Lower lobe of right lung (tissue), 2 donors: ENCODE results near the gene NCR1. TPM values are rescaled to one million over a fixed set of nuclear protein-coding genes. Genes with fewer than 3 reads are reported as not detected.
"Not testable (repeated sequence)": the region's sequence is repeated elsewhere in the genome, so short reads cannot be mapped to it uniquely, and the experiment has no call there.

Experiments used
- ATAC-seq, 2 donors: fragments of 200-7000 bp; cut with Tn5 transposase; one replicate each; pipeline ENCODE4 v1.9.1; 2020 to 2022; ENCODE audit warnings: mild to moderate bottlenecking in 2 of 2, moderate library complexity in 2 of 2
- DNase-seq: peaks from one replicate; pipeline ENCODE4 v3.0.0-alpha.2; 2020
- H3K27ac ChIP-seq: fragments of 200-600 bp; one replicate; pipeline ENCODE4 v1.8.0; 2022
- H3K27me3 ChIP-seq: fragments of 200-600 bp; one replicate; pipeline ENCODE4 v1.8.0; 2022; ENCODE audit warnings: low read depth
- H3K36me3 ChIP-seq: fragments of 200-600 bp; one replicate; pipeline ENCODE4 v1.8.0; 2022; ENCODE audit warnings: mild to moderate bottlenecking
- H3K4me1 ChIP-seq: fragments of 200-600 bp; one replicate; pipeline ENCODE4 v1.8.0; 2022
- H3K4me3 ChIP-seq: fragments of 200-600 bp; one replicate; pipeline ENCODE4 v1.8.0; 2022; ENCODE audit warnings: mild to moderate bottlenecking
- H3K9me3 ChIP-seq: fragments of 200-600 bp; one replicate; pipeline ENCODE4 v1.8.0; 2022
- intact Hi-C: fragments of 100-400 bp; cut with DNase I; formaldehyde crosslinking; loops from one replicate; pipeline ENCODE4 v1.11.0; 2022
- total RNA-seq: library from RNA; stranded (reverse); fragmentation: NEBNext Ultra II Directional; extraction: Animal tissue kit (Norgen Biotek cat#: 25700); gene quantifications from one replicate; pipeline ENCODE4 v1.2.1, GENCODE V29; 2021
- TF ChIP-seq, protein P1 (sequence below): fragments of 200-600 bp; IDR thresholded peaks from one replicate; pipeline ENCODE4 v1.8.0; 2022; ENCODE audit warnings: antibody characterized with exemption, mild to moderate bottlenecking
- donor health status: DM: no; HTN: yes; CAD: no; lungs with severe emphysema.

Gene NCR1
- total RNA-seq, 1 donor from 2014 or later = 2.4 TPM

DNA sequence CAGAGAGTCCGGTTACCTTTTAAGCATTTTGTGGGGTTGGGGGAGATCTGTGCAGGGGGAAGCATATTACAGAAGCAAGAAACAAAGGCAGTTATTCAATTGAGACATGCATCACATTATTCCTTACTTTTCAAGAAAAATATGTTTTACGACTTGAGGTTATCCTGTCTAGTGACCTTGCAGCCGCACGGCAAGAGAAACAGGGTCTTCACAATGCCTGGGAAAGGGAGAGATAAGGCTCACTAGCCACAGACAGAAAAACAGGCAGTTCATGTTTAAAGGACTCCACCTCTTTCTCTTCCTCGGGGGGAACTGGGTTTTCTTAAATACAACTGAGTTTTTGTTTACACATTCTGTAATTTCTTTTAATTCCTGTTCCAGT lies 536 bp upstream of the NCR1 start:
- Histone ChIP-seq H3K27me3 (peaks cover 10% of the 10 kb centered on the region), H3K4me3 (no peak overlapping the region), H3K27ac (no peak overlapping the region), H3K36me3 (no peaks in the 10 kb centered on the region), H3K4me1 (no peaks in the 10 kb centered on the region), H3K9me3 (no peaks in the 10 kb centered on the region)
- intact Hi-C loops = no loop called here
- no peak for DNase-seq
- ATAC-seq = no peak
- TF ChIP-seq, protein P1, sequence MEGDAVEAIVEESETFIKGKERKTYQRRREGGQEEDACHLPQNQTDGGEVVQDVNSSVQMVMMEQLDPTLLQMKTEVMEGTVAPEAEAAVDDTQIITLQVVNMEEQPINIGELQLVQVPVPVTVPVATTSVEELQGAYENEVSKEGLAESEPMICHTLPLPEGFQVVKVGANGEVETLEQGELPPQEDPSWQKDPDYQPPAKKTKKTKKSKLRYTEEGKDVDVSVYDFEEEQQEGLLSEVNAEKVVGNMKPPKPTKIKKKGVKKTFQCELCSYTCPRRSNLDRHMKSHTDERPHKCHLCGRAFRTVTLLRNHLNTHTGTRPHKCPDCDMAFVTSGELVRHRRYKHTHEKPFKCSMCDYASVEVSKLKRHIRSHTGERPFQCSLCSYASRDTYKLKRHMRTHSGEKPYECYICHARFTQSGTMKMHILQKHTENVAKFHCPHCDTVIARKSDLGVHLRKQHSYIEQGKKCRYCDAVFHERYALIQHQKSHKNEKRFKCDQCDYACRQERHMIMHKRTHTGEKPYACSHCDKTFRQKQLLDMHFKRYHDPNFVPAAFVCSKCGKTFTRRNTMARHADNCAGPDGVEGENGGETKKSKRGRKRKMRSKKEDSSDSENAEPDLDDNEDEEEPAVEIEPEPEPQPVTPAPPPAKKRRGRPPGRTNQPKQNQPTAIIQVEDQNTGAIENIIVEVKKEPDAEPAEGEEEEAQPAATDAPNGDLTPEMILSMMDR = no peak

DNA sequence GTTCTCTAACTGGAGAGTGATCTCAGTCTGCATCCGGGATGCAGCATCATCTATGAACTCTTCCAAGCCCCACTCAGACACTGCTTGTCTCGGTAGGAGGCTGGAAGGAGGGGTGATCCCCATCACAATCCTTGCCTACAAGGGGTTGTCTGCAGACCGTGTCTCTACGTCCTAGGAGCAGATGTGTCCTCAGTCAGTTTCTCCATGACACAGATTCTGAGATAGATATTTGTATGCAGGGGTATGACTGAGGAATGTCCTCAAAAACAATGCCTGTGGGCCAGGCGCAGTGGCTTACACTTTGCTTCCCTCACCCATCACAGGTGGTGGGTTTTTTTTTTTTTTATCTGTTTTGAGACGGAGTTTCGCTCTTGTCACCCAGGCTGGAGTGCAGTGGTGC lies 871 bp downstream of the NCR1 start:
- H3K4me1 ChIP-seq = no peaks in the 10 kb centered on the region
- peak overlapping the region; percentile 6 for H3K4me3 ChIP-seq
- H3K27me3 ChIP-seq = peaks cover 10% of the 10 kb centered on the region
- TF ChIP-seq, protein P1 = no peak
- no peaks in the 10 kb centered on the region for H3K36me3 ChIP-seq
- intact Hi-C loops = no loop called here
- H3K27ac ChIP-seq = no peak overlapping the region
- H3K9me3 ChIP-seq = no peaks in the 10 kb centered on the region
- no peak for DNase-seq
- no peak for ATAC-seq

DNA sequence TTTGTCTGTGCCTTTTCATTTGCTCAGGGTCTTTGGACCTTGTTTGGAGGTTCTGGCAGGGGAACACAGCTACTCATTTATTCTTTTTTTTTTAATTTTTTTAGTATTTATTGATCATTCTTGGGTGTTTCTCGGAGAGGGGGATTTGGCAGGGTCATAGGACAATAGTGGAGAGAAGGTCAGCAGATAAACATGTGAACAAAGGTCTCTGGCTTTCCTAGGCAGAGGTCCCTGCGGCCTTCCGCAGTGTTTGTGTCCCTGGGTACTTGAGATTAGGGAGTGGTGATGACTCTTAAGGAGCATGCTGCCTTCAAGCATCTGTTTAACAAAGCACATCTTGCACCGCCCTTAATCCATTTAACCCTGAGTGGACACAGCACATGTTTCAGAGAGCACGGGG lies 2.0 kb downstream of the NCR1 start:
- intact Hi-C loops, H3K4me3 ChIP-seq, H3K4me1 ChIP-seq, H3K9me3 ChIP-seq, H3K27ac ChIP-seq, DNase-seq, H3K36me3 ChIP-seq, ATAC-seq: not testable (repeated sequence)
- H3K27me3 ChIP-seq = peaks cover 10% of the 10 kb centered on the region

DNA sequence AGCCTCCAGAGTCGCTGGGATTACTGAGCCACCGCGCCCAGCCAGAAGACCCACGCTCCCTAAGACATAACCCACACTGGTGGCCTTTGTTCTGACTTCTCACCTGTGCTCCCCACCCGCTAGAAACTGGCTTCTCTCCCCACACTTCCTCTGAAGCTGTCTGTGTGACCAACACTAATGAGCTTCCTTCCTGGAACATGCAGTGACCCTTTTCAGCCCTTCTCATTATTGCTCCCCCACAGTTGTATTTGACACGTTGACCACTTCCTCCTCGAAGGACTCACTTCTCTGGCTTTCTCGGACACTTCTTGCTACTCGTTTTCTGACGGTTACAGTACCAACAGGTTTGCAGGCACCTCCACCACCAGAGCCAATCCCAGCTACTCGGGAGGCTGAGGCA lies 10.9 kb downstream of the NCR1 start:
- DNase-seq = no peak
- TF ChIP-seq, protein P1 = no peak
- no peaks in the 10 kb centered on the region for H3K4me1 ChIP-seq
- intact Hi-C loops = no loop called here
- no peak overlapping the region for H3K4me3 ChIP-seq
- peaks cover 26% of the 10 kb centered on the region for H3K27me3 ChIP-seq
- no peaks in the 10 kb centered on the region for H3K9me3 ChIP-seq
- H3K36me3 ChIP-seq = no peaks in the 10 kb centered on the region
- peak; percentile 44 to 51 for ATAC-seq
- no peak overlapping the region for H3K27ac ChIP-seq

DNA sequence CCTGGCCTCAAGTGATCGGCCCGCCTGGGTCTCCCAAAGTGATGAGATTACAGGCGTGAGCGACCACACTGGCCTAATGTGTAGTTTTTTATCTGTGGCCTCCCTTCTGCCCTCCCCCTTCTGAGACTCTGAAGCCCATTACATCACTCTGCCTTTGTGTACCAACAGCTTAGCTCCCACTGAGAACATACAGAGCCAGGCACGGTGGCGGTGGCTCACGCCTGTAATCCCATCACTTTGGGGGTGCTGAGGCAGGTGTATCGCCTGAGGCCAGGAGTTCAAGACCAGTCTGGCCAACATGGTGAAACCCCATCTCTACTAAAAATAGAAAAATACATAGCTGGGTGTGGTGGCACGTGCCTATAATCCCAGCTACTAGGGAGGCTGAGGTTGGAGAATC lies 12.6 kb downstream of the NCR1 start:
- no peaks in the 10 kb centered on the region for H3K9me3 ChIP-seq
- TF ChIP-seq, protein P1 = no peak
- no peak for ATAC-seq
- H3K4me1 ChIP-seq = no peaks in the 10 kb centered on the region
- H3K36me3 ChIP-seq = no peaks in the 10 kb centered on the region
- peaks cover 26% of the 10 kb centered on the region for H3K27me3 ChIP-seq
- intact Hi-C loops = no loop called here
- DNase-seq = no peak
- H3K4me3 ChIP-seq = no peak overlapping the region
- H3K27ac ChIP-seq = no peak overlapping the region

DNA sequence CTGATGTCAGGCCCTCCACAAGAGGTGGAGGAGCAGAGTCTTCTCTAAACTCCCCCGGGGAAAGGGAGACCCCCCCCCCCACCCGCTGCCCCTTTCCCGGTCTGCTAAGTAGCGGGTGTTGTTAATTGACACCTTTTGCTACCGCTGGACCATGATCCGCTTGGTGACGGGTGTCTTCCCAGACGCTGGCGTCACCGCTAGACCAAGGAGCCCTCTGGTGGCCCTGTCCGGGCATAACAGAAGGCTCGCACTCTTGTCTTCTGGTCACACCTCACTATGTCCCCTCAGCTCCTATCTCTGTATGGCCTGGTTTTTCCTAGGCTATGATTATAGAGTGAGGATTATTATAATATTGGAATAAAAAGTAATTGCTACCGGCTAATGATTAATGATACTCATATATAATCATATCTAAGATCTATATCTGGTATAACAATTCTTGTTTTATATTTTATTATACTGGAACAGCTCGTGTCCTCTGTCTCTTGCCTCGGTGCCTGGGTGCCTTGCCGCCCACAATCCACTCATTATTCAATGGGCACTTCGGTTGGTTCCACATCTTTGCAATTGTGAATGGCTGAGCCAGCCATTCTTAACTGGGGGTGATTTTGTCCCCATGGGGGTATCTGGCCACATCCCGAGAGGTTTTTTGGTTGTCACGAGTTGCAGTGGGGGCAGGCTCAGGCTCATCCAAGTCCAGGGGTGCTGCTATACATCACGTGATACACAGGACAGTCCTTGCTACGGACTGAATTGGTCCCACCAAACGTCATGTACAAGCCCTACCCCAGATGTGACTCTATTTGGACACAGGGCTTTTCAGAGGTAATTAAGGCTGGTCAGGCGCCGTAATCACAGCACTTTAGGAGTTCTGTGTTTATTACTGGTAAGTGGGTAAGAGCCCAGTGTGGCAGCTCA lies 14.0 kb downstream of the NCR1 start:
- H3K4me1 ChIP-seq, H3K9me3 ChIP-seq, H3K36me3 ChIP-seq, DNase-seq, H3K4me3 ChIP-seq, intact Hi-C loops, ATAC-seq, H3K27ac ChIP-seq: not testable (repeated sequence)
- TF ChIP-seq, protein P1 = peak; percentile 36
- H3K27me3 ChIP-seq = peaks cover 29% of the 10 kb centered on the region
